ENCODE measurements around the gene CYP11A1. TPM values are rescaled to one million over a fixed set of nuclear protein-coding genes. Genes with fewer than 3 reads are reported as not detected.

The CYP11A1 gene
- polyA plus RNA-seq, 2 of the 4 experiments (the other 2 are of a cell fraction): 0.06 TPM; not detected in 1

DNA sequence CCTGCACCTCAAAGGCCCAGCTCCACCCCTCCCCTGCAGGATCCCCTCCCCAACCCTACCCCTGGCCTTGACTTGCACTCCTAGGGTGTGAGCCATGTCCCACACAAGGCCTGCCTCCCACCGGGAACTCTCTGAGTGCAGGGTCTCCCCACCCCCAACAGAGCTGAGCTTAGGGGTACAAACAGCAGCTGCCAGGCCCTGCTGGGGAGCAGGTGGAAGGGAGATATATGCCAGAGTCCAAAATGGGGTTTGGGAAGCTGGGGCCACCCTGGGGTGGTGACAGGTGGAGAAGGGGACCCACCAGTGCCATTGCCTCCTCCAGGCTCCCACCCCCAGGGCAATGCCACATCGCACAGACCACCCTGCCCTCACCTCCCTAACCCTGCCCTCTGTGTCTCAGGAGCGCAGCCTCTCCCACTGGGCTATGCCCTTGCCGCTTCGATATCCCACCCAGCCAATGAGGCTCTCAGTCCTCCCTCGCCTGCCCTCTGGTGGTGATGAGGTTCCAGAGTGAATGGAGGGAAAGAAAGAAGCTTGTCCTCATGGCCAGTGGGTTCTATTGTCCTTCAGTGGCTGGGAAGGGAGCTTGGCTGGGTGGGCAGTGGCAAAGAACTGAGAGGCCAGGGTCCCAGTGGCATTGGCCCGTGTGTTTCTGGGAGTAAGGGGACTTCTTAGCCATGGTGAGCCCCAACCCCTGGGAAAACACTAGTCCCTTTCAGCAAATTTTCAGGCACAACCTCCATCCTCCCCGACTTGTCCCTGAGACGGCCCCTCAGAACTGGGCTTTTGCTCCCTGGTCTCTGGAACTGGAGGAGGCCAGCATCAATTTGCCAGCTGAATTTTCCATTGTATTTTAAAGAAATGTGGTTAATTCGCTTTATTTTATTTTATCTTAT, 46.8 kb downstream of the CYP11A1 start:
- H3K4me3 ChIP-seq: no peak overlapping the region
- ChIA-PET POLR2A (no interaction called here), CTCF (interaction anchor here (0.6 to 11.2 kb wide), 17 partner anchors 9 to 371 kb away, joined by 3 to 174 read pairs (median 4); no protein-coding TSS in a partner anchor)
- no peaks in the 10 kb centered on the region for H3K9me3 ChIP-seq
- H3K4me1 ChIP-seq: peaks cover 13% of the 10 kb centered on the region
- ATAC-seq: peak in 1 of 2 experiments; percentile 44; a peak in 2 of 6 replicates
- no peak for FAIRE-seq
- peak; percentile 25 to 28 for DNase-seq (ENCODE audit: low read depth in 1 of 2, low spot score in 1 of 2)
- no peak overlapping the region for H3K4me2 ChIP-seq
- TF ChIP-seq, protein P1, sequence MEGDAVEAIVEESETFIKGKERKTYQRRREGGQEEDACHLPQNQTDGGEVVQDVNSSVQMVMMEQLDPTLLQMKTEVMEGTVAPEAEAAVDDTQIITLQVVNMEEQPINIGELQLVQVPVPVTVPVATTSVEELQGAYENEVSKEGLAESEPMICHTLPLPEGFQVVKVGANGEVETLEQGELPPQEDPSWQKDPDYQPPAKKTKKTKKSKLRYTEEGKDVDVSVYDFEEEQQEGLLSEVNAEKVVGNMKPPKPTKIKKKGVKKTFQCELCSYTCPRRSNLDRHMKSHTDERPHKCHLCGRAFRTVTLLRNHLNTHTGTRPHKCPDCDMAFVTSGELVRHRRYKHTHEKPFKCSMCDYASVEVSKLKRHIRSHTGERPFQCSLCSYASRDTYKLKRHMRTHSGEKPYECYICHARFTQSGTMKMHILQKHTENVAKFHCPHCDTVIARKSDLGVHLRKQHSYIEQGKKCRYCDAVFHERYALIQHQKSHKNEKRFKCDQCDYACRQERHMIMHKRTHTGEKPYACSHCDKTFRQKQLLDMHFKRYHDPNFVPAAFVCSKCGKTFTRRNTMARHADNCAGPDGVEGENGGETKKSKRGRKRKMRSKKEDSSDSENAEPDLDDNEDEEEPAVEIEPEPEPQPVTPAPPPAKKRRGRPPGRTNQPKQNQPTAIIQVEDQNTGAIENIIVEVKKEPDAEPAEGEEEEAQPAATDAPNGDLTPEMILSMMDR (IDR thresholded peaks at IDR 0.05): peak; percentile 44
- TF ChIP-seq CHD2 (IDR thresholded peaks at IDR 0.05; ENCODE audit: low read length, partially characterized antibody) (no peak), FOXS1 (CRISPR knock-in tag; IDR thresholded peaks at IDR 0.05) (no peak), ZFP36 (IDR thresholded peaks at IDR 0.05; ENCODE audit: borderline replicate concordance, partially characterized antibody) (no peak), SMC3 (IDR thresholded peaks at IDR 0.05) (peak; percentile 49), NR3C1 (IDR thresholded peaks at IDR 0.05) (no peak), RAD21 (conservative IDR thresholded peaks at IDR 0.05 in 1 of 2, IDR thresholded peaks at IDR 0.05 in 1 of 2) (peak in 1 of 2 experiments; percentile 31; a peak in 1 of 5 replicates), TP53 (CRISPR knock-in tag; IDR thresholded peaks at IDR 0.05) (no peak)
- TF ChIP-seq, protein P2, sequence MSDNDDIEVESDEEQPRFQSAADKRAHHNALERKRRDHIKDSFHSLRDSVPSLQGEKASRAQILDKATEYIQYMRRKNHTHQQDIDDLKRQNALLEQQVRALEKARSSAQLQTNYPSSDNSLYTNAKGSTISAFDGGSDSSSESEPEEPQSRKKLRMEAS (IDR thresholded peaks at IDR 0.05): no peak
- TF ChIP-seq, protein P3, sequence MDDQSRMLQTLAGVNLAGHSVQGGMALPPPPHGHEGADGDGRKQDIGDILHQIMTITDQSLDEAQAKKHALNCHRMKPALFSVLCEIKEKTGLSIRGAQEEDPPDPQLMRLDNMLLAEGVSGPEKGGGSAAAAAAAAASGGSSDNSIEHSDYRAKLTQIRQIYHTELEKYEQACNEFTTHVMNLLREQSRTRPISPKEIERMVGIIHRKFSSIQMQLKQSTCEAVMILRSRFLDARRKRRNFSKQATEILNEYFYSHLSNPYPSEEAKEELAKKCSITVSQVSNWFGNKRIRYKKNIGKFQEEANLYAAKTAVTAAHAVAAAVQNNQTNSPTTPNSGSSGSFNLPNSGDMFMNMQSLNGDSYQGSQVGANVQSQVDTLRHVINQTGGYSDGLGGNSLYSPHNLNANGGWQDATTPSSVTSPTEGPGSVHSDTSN (IDR thresholded peaks at IDR 0.05): no peak
- WGBS (ENCODE audit: missing lambda C conversion rate): 66% methylated on average over 9 of the region's 10 CpGs
- no peak overlapping the region for H3K27ac ChIP-seq

DNA sequence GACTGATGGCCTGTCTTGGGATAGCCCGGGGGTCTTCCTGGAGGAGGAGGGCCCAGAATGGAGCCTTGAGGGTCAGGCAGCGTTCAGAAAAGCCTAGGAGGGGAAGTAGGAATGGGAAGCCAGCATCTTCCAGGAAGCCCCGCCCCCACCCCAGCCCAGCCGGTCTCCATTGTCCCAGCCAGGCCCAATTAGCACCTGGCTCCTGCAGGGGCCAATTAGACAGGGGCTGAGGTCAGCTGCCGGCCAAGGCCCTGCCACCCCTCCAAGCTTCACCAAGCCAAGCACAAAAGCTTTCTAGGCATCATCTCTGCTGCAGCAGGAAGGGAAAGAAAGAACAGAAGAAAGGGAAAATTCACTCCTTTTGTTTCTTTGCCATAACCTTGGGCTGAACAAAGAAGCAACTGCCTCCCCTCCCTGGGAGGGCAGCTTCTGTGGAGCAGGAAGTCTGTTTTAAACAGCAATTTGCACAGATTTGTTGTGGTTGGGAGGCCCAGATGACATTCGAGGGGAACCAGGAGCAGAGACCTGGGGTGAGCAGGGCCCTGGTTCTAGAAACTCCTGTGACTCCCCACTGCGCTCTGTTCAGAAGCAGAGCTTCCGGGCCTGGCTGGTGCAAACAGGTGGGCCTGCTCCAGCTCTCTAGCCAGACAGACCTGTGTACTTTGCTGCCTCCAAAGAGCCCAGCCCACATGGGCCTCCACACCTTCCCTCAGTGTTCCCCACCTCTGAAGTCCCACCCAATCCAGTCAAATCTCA, 47.7 kb downstream of the CYP11A1 start:
- Histone ChIP-seq H3K27ac (no peak overlapping the region), H3K9me3 (no peaks in the 10 kb centered on the region), H3K4me2 (no peak overlapping the region), H3K4me3 (no peak overlapping the region), H3K4me1 (peaks cover 13% of the 10 kb centered on the region)
- POLR2A ChIA-PET: no interaction called here
- DNase-seq (ENCODE audit: low read depth in 1 of 2, low spot score in 1 of 2) (no peak), FAIRE-seq (no peak), ATAC-seq (no peak)
- WGBS (ENCODE audit: missing lambda C conversion rate): 81% methylated on average over 7 of the region's 8 CpGs
- CTCF ChIA-PET: interaction anchor here (1.2 to 11.2 kb wide), 9 partner anchors 8 to 271 kb away, joined by 3 to 174 read pairs (median 10); no protein-coding TSS in a partner anchor
- TF ChIP-seq, protein P4, sequence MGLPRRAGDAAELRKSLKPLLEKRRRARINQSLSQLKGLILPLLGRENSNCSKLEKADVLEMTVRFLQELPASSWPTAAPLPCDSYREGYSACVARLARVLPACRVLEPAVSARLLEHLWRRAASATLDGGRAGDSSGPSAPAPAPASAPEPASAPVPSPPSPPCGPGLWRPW (IDR thresholded peaks at IDR 0.05): no peak
- no peak for TF ChIP-seq JUNB (IDR thresholded peaks at IDR 0.05)

DNA sequence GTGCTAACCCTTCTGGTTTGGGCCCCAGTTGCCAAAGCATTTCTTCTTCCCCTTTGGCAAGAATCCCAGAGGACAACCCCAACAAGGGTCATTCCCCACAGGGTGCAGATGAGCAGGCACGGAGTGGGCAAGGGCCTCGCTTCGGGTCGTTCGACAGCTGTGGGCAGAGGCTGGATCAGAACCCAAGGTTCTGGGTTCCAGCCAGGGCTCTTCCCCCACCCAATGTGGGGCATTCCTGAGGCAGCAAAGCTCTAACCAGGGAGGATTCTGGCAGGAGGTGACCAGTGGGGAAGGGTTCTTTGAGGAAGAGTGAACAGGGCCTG, 48.3 kb downstream of the CYP11A1 start:
- ATAC-seq: no peak
- Histone ChIP-seq H3K4me3 (no peak overlapping the region), H3K27ac (no peak overlapping the region), H3K9me3 (no peaks in the 10 kb centered on the region), H3K4me2 (no peak overlapping the region), H3K4me1 (peaks cover 13% of the 10 kb centered on the region)
- DNase-seq (ENCODE audit: low read depth in 1 of 2, low spot score in 1 of 2): no peak
- ChIA-PET CTCF (interaction anchor here (1.3 to 11.2 kb wide), 6 partner anchors 7 to 346 kb away, joined by 3 to 174 read pairs (median 32); no protein-coding TSS in a partner anchor), POLR2A (no interaction called here)
- TF ChIP-seq HOXA7 (CRISPR knock-in tag; IDR thresholded peaks at IDR 0.05) (no peak), RCOR1 (IDR thresholded peaks at IDR 0.05; ENCODE audit: low read depth, low read length) (no peak), HOXB13 (CRISPR knock-in tag; IDR thresholded peaks at IDR 0.05; ENCODE audit: low read depth) (no peak), PHF8 (IDR thresholded peaks at IDR 0.05; ENCODE audit: borderline replicate concordance, low read depth) (no peak), EHF (CRISPR knock-in tag; IDR thresholded peaks at IDR 0.05) (no peak), SREBF2 (IDR thresholded peaks at IDR 0.05) (no peak), RARB (CRISPR knock-in tag; IDR thresholded peaks at IDR 0.05) (no peak), TP53 (CRISPR knock-in tag; IDR thresholded peaks at IDR 0.05) (no peak)
- TF ChIP-seq, protein P5, sequence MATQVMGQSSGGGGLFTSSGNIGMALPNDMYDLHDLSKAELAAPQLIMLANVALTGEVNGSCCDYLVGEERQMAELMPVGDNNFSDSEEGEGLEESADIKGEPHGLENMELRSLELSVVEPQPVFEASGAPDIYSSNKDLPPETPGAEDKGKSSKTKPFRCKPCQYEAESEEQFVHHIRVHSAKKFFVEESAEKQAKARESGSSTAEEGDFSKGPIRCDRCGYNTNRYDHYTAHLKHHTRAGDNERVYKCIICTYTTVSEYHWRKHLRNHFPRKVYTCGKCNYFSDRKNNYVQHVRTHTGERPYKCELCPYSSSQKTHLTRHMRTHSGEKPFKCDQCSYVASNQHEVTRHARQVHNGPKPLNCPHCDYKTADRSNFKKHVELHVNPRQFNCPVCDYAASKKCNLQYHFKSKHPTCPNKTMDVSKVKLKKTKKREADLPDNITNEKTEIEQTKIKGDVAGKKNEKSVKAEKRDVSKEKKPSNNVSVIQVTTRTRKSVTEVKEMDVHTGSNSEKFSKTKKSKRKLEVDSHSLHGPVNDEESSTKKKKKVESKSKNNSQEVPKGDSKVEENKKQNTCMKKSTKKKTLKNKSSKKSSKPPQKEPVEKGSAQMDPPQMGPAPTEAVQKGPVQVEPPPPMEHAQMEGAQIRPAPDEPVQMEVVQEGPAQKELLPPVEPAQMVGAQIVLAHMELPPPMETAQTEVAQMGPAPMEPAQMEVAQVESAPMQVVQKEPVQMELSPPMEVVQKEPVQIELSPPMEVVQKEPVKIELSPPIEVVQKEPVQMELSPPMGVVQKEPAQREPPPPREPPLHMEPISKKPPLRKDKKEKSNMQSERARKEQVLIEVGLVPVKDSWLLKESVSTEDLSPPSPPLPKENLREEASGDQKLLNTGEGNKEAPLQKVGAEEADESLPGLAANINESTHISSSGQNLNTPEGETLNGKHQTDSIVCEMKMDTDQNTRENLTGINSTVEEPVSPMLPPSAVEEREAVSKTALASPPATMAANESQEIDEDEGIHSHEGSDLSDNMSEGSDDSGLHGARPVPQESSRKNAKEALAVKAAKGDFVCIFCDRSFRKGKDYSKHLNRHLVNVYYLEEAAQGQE (IDR thresholded peaks at IDR 0.05): no peak
- WGBS (ENCODE audit: missing lambda C conversion rate): 94% methylated on average over 5 of the region's 5 CpGs
- FAIRE-seq: no peak
